Measurements from ENCODE around the gene CFAP410. TPM values are rescaled to one million over a fixed set of nuclear protein-coding genes. Genes with fewer than 3 reads are reported as not detected.
A peak's percentile ranks its signal among the peaks of the same experiment; 100 is the strongest.

CFAP410 gene
- total RNA-seq, 2 donors from 2014 or later: 62.5 to 71.3 TPM

GRCh38 chr21:44288251-44289110, 50.7 kb downstream of the CFAP410 start:
- Histone ChIP-seq H3K9me3 (no peaks in the 10 kb centered on the region), H3K27ac (no peak overlapping the region), H3K4me3 (no peak overlapping the region), H3K27me3 (replicated peaks; ENCODE audit: insufficient read depth) (peaks cover 3% of the 10 kb centered on the region), H3K36me3 (no peaks in the 10 kb centered on the region), H3K4me1 (replicated peaks) (no peaks in the 10 kb centered on the region)
- 97% methylated on average over 19 of the region's 23 CpGs for WGBS
- intact Hi-C loops (cut with DNase I): no loop called here
- DNase-seq (ENCODE audit: low spot score): no peak
- TF ChIP-seq POLR2A (IDR thresholded peaks at IDR 0.05): no peak
- TF ChIP-seq, protein P1, sequence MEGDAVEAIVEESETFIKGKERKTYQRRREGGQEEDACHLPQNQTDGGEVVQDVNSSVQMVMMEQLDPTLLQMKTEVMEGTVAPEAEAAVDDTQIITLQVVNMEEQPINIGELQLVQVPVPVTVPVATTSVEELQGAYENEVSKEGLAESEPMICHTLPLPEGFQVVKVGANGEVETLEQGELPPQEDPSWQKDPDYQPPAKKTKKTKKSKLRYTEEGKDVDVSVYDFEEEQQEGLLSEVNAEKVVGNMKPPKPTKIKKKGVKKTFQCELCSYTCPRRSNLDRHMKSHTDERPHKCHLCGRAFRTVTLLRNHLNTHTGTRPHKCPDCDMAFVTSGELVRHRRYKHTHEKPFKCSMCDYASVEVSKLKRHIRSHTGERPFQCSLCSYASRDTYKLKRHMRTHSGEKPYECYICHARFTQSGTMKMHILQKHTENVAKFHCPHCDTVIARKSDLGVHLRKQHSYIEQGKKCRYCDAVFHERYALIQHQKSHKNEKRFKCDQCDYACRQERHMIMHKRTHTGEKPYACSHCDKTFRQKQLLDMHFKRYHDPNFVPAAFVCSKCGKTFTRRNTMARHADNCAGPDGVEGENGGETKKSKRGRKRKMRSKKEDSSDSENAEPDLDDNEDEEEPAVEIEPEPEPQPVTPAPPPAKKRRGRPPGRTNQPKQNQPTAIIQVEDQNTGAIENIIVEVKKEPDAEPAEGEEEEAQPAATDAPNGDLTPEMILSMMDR (IDR thresholded peaks at IDR 0.05): no peak
- TF ChIP-seq POLR2AphosphoS5 (IDR thresholded peaks at IDR 0.05): no peak

GRCh38 chr21:44286716-44287632, 52.2 kb downstream of the CFAP410 start:
- intact Hi-C loops (cut with DNase I): no loop called here
- 74% methylated on average over 15 of the region's 31 CpGs for WGBS
- TF ChIP-seq, protein P1 (IDR thresholded peaks at IDR 0.05): no peak
- TF ChIP-seq POLR2A (IDR thresholded peaks at IDR 0.05) (no peak), POLR2AphosphoS5 (IDR thresholded peaks at IDR 0.05) (no peak)

DNA sequence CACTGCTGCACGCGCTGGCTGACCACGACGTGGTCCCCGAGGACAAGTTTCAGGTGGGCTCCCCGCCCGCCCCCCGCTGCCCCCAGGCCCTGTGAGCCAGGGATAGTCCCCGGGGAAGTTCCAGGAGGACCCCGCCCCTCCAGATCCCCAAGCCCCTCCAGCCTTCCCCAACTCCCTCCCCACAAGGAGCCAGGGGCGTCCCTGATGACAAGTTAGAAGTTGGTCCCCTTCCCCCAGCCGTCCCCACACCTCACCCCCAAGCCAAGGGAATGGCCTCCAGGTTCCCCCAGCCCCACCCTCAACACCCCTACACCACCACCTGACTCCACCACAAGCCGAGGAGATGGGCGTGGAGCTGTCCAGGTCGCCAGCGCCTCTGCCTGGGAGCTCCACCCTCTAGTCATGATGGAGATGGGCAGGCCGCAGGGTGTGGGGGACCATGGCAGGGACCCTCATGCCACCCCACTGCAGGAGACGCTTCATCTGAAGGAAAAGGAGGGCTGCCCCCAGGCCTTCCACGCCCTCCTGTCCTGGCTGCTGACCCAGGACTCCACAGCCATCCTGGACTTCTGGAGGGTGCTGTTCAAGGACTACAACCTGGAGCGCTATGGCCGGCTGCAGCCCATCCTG, 53.0 kb downstream of the CFAP410 start:
- Histone ChIP-seq H3K27me3 (replicated peaks; ENCODE audit: insufficient read depth) (peaks cover 3% of the 10 kb centered on the region), H3K4me1 (replicated peaks) (no peaks in the 10 kb centered on the region), H3K9me3 (no peaks in the 10 kb centered on the region), H3K27ac (no peak overlapping the region), H3K36me3 (no peaks in the 10 kb centered on the region), H3K4me3 (no peak overlapping the region)
- no peak for DNase-seq (ENCODE audit: low spot score)
- intact Hi-C loops (cut with DNase I): no loop called here
- WGBS: 62% methylated on average over 18 of the region's 21 CpGs
- TF ChIP-seq POLR2AphosphoS5 (IDR thresholded peaks at IDR 0.05) (no peak), POLR2A (IDR thresholded peaks at IDR 0.05) (no peak)
- TF ChIP-seq, protein P1 (IDR thresholded peaks at IDR 0.05): no peak

More at GRCh38 chr21:44286716-44287632, 52.2 kb downstream of the CFAP410 start:
- H3K9me3 ChIP-seq: no peaks in the 10 kb centered on the region
- H3K27ac ChIP-seq: no peak overlapping the region
- no peaks in the 10 kb centered on the region for H3K36me3 ChIP-seq
- no peak overlapping the region for H3K4me3 ChIP-seq
- H3K4me1 ChIP-seq (replicated peaks): no peaks in the 10 kb centered on the region
- DNase-seq (ENCODE audit: low spot score): no peak
- H3K27me3 ChIP-seq (replicated peaks; ENCODE audit: insufficient read depth): peaks cover 3% of the 10 kb centered on the region

DNA sequence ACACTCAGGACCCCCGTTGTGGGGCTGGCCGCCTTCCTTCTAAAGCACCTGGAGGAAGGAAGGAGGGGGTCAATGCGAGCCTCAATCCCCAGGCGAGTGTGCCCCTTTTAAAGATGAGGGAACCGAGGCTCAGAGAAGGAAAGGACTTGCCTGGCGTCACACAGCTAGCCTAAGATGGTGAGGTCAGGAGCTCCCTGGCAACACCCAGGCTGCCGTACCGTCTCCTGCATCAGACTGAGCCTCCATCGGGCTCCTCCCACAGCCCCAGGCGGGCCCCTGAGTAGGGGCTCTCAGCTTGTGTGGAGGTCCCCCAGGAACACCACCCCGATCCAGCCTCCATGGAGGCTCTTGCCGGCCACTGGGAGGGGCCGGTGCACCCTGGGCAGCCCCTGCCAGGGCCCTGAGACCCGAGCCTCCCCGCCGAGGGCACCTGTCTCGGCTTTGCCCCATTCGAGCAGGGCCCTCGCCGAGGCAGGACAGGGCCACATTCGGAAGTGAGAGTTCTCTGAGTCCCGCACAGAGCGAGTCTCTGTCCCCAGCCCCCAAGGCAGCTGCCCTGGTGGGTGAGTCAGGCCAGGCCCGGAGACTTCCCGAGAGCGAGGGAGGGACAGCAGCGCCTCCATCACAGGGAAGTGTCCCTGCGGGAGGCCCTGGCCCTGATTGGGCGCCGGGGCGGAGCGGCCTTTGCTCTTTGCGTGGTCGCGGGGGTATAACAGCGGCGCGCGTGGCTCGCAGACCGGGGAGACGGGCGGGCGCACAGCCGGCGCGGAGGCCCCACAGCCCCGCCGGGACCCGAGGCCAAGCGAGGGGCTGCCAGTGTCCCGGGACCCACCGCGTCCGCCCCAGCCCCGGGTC, 53.8 kb downstream of the CFAP410 start, which contains the start of gene AIRE:
Gene AIRE, plus strand, starts transcription at position 739 of the 855 bp plus-strand sequence. CDS start 131 bp downstream, outside the sequence.
- DNase-seq (ENCODE audit: low spot score): no peak
- H3K4me3 ChIP-seq: peak within 1 kb of the TSS in 1 of 2 donors; percentile 10
- H3K4me1 ChIP-seq (replicated peaks): no peaks in the 10 kb centered on the region

More for the DNA sequence above, 53.8 kb downstream of the CFAP410 start, which contains the start of gene AIRE:
- Histone ChIP-seq H3K27me3 (replicated peaks; ENCODE audit: insufficient read depth) (peaks cover 3% of the 10 kb centered on the region), H3K36me3 (no peaks in the 10 kb centered on the region), H3K9me3 (no peaks in the 10 kb centered on the region), H3K27ac (no peak within 1 kb of the TSS)
- WGBS: 30% methylated on average over 35 of the region's 56 CpGs
- intact Hi-C loops (cut with DNase I): no loop called here
- TF ChIP-seq, protein P1 (IDR thresholded peaks at IDR 0.05): no peak
- TF ChIP-seq POLR2AphosphoS5 (IDR thresholded peaks at IDR 0.05) (no peak), POLR2A (IDR thresholded peaks at IDR 0.05) (no peak)

All from prostate gland (tissue), 2 donors.